ENCODE data around the gene DHRS13.

DNA sequence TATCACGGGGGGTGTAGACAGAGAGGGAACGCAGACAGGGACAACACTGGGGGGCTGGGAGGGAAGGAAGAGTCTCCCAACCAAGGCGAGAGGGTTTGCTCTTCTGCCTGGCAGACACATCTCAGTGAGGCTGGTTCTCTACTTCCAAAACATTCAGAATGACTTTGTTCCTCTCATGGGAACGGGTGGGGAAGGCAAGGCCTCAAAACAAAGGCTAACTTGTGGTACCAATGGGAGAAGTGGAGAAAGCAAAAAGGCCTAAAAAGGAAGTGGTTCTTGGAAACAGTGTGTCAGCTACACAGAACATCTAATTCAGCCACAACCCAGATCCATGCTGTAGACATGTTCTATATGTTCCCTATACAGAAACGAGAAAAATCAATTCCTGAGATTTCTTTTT lies 12.9 kb downstream of the DHRS13 start:
- TF ChIP-seq, protein P1, sequence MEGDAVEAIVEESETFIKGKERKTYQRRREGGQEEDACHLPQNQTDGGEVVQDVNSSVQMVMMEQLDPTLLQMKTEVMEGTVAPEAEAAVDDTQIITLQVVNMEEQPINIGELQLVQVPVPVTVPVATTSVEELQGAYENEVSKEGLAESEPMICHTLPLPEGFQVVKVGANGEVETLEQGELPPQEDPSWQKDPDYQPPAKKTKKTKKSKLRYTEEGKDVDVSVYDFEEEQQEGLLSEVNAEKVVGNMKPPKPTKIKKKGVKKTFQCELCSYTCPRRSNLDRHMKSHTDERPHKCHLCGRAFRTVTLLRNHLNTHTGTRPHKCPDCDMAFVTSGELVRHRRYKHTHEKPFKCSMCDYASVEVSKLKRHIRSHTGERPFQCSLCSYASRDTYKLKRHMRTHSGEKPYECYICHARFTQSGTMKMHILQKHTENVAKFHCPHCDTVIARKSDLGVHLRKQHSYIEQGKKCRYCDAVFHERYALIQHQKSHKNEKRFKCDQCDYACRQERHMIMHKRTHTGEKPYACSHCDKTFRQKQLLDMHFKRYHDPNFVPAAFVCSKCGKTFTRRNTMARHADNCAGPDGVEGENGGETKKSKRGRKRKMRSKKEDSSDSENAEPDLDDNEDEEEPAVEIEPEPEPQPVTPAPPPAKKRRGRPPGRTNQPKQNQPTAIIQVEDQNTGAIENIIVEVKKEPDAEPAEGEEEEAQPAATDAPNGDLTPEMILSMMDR (IDR thresholded peaks at IDR 0.05): no peak
- no peak for TF ChIP-seq POLR2A (IDR thresholded peaks at IDR 0.05)
